ENCODE results near the gene SLC22A5. TPM values are rescaled to one million over a fixed set of nuclear protein-coding genes. Genes with fewer than 3 reads are reported as not detected.

SLC22A5 gene
- total and polyA plus RNA-seq, 3 donors from 2014 or later: 9.5 to 11.9 (median 11.8) TPM

- Histone ChIP-seq H3K27me3 (no peaks in the 10 kb centered on the region), H3K4me3 (no peak overlapping the region), H3K27ac (no peak overlapping the region), H3K9me3 (no peaks in the 10 kb centered on the region), H3K4me1 (peaks cover 35% of the 10 kb centered on the region), H3K36me3 (ENCODE audit: low read depth, missing control alignments) (no peaks in the 10 kb centered on the region)
- intact Hi-C loops (cut with DNase I; ENCODE audit: low total_unique reads): no loop called here
- no peak for DNase-seq
- WGBS, 2 donors: 85 to 88% methylated on average over 12 of the region's 12 CpGs
- TF ChIP-seq POLR2A (IDR thresholded peaks at IDR 0.05): no peak
- TF ChIP-seq CTCF (IDR thresholded peaks at IDR 0.05): no peak
Measured at GRCh38 chr5:132434416-132435286, 65.1 kb downstream of the SLC22A5 start.

- TF ChIP-seq POLR2A (IDR thresholded peaks at IDR 0.05) (no peak), CTCF (IDR thresholded peaks at IDR 0.05) (no peak)
- H3K27me3 ChIP-seq: no peaks in the 10 kb centered on the region
- WGBS, 2 donors: 89 to 97% methylated on average over 2 of the region's 2 CpGs
- peaks cover 37% of the 10 kb centered on the region for H3K4me1 ChIP-seq
- intact Hi-C loops (cut with DNase I; ENCODE audit: low total_unique reads): no loop called here
- no peak overlapping the region for H3K27ac ChIP-seq
- H3K4me3 ChIP-seq: no peak overlapping the region
- DNase-seq: no peak
- no peaks in the 10 kb centered on the region for H3K9me3 ChIP-seq
- H3K36me3 ChIP-seq (ENCODE audit: low read depth, missing control alignments): no peaks in the 10 kb centered on the region
Measured at GRCh38 chr5:132435447-132435846, 65.9 kb downstream of the SLC22A5 start.

GRCh38 chr5:132435886-132436285, 66.4 kb downstream of the SLC22A5 start:
- TF ChIP-seq CTCF (IDR thresholded peaks at IDR 0.05) (no peak), POLR2A (IDR thresholded peaks at IDR 0.05) (no peak)
- Histone ChIP-seq H3K36me3 (ENCODE audit: low read depth, missing control alignments) (no peaks in the 10 kb centered on the region), H3K4me1 (peaks cover 37% of the 10 kb centered on the region), H3K4me3 (no peak overlapping the region), H3K27me3 (no peaks in the 10 kb centered on the region), H3K9me3 (no peaks in the 10 kb centered on the region), H3K27ac (no peak overlapping the region)
- intact Hi-C loops (cut with DNase I; ENCODE audit: low total_unique reads): no loop called here
- DNase-seq: no peak
- WGBS, 2 donors: 81 to 91% methylated on average over 2 of the region's 2 CpGs

- WGBS, 2 donors: 94 to 95% methylated on average over 3 of the region's 3 CpGs
- Histone ChIP-seq H3K4me3 (no peak overlapping the region), H3K27ac (peak overlapping the region; percentile 48 to 75), H3K36me3 (ENCODE audit: low read depth, missing control alignments) (no peaks in the 10 kb centered on the region), H3K9me3 (no peaks in the 10 kb centered on the region), H3K27me3 (no peaks in the 10 kb centered on the region), H3K4me1 (peaks cover 34% of the 10 kb centered on the region)
- intact Hi-C loops (cut with DNase I; ENCODE audit: low total_unique reads): no loop called here
- DNase-seq: no peak
- no peak for TF ChIP-seq CTCF (IDR thresholded peaks at IDR 0.05)
- no peak for TF ChIP-seq POLR2A (IDR thresholded peaks at IDR 0.05)
Measured at GRCh38 chr5:132436936-132437335, 67.4 kb downstream of the SLC22A5 start.
